ENCODE measurements around the gene SRD5A2.

SRD5A2 gene

DNA sequence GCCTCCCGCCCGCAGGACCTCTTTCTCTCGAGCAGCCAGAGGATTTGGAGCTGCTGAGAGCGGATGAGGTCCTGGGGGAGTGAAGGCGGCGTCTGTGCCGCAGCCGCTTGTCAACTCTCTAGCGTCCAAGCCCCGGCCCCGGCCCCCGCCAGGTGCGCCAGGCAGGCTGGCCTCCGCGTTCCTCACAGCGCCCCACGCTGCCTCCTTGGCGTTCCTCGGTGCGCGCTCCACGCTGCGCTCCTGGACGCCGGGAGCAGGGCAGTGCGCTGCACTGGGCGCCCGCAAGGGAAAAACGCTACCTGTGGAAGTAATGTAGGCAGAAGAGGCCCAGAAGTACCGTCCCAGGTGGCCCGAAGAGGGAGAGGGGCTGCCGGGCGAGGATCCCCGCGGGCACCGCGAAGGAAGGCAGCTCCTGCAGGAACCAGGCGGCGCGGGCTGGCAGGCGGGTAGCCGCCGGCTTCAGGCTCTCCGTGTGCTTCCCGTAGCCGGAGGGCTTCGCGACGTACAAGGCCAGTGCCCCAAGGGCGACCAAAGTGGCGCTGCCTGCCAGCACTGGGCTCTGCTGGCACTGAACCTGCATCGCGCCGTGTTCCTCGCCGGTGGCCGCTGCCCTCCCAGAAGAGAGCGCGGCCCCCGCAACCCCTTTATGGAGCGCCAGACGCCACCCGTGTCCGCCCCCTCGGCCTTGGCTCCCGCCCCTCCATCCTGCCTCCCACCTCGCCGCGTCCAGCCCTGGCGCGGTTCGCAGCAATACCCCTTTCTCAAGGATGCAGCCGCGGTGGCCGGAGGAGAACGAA lies at the start of gene SRD5A2:
TSS of gene SRD5A2 (minus strand) at position 618 of the 797 bp plus-strand sequence. CDS start at position 580, 38 bp downstream.
- no peak for DNase-seq (ENCODE audit: low spot score)

GRCh38 chr2:31606509-31606908 lies 25.8 kb upstream of the SRD5A2 start:
- no peak for DNase-seq (ENCODE audit: low spot score)

DNA sequence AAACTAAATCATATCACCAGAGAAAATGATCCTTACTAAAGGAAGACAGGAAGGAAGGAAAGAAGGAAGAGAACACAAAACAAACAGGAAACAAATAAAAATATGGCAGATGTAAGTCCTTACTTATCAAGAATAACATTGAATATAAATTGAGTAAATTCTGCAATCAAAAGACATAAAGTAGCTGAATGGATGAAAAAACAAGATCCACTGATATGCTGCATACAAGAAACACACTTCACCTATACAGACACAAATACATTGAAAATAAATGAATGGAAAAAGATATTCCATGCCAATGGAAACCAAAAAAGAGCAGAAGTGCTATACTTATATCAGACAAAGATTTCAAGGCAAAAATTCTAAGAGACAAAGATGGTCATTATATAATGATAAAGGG lies 18.0 kb upstream of the SRD5A2 start:
- DNase-seq (ENCODE audit: low spot score) = no peak

DNA sequence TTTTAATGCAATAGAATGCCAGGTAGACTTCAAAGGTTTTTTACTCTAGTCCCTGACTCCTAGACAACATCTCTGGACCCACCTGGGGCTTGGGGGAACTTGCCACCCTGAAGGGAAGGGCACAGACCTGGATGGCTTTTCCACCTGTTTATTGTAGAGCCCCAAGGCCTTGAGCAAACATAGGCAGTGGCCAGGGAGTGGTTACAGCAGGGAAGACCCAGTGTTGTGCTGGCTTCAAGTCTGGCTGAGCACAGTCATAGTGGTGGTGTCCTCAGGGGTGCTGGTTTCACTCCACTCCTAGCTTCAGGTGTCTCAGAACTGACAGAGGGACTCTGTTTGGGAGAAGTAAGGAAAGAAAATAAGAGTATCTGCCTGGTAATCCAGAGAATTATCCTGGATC lies 5.5 kb upstream of the SRD5A2 start:
- no peak for DNase-seq (ENCODE audit: low spot score)

- DNase-seq (ENCODE audit: low spot score) = no peak
Measured at GRCh38 chr2:31581124-31581795, 522 bp upstream of the SRD5A2 start.

GRCh38 chr2:31579996-31580320 lies 780 bp downstream of the SRD5A2 start:
- no peak for DNase-seq (ENCODE audit: low spot score)

GRCh38 chr2:31578316-31578715 lies 2.4 kb downstream of the SRD5A2 start:
- DNase-seq (ENCODE audit: low spot score) = no peak

GRCh38 chr2:31577143-31577542 lies 3.6 kb downstream of the SRD5A2 start:
- DNase-seq (ENCODE audit: low spot score) = no peak

GRCh38 chr2:31568585-31569201 lies 12.0 kb downstream of the SRD5A2 start:
- DNase-seq (ENCODE audit: low spot score) = no peak

- DNase-seq (ENCODE audit: low spot score) = no peak
Measured at GRCh38 chr2:31567679-31568078, 13.1 kb downstream of the SRD5A2 start.

DNA sequence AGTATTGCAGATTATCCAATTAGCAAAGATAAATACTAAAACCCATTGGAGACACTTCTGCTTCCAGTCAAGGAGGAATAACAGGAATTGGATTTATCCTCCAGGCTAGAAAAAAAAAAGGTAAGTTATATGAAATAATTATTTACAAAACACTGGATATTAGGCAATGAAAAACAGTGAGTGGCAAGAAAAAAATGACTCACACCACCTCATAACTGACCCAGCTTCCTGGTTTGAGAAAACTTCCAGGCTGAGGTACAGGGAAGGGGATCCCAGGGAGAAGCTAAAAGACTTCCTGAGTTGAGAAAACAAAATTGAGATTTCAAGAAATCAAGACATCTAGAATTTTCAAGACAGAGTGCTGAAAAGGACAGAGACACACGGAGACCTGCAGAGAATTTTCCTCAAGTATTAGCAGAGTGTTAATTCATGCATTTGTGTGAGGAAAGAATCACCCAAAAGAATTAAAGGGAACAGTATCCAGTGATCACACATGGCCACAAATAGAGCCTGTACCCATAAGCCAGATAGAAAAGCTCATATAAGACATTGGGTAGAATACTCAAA lies 17.4 kb downstream of the SRD5A2 start:
- DNase-seq (ENCODE audit: low spot score) = no peak

GRCh38 chr2:31561823-31562222 lies 18.9 kb downstream of the SRD5A2 start:
- no peak for DNase-seq (ENCODE audit: low spot score)

GRCh38 chr2:31558401-31559295 lies 22.1 kb downstream of the SRD5A2 start:
- DNase-seq (ENCODE audit: low spot score) = no peak

DNA sequence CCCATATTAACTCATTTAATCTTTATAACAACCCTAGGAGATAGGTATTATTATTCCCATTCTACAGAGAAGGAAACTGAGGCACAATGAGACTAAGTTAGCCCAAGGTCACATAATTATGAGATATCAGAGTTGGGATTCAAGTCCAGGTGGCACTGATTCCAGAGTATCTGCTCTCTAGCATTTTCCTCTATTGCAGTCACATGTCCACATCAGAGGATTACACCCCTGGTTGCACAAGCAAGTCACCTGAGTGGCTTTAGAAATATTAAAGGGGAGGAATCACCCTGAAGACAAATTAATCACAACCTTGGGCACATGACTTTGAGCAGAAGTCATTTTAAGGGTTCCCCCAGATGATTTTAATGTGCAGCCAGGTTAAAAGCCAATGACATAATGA lies 23.8 kb downstream of the SRD5A2 start:
- DNase-seq (ENCODE audit: low spot score) = no peak

DNA sequence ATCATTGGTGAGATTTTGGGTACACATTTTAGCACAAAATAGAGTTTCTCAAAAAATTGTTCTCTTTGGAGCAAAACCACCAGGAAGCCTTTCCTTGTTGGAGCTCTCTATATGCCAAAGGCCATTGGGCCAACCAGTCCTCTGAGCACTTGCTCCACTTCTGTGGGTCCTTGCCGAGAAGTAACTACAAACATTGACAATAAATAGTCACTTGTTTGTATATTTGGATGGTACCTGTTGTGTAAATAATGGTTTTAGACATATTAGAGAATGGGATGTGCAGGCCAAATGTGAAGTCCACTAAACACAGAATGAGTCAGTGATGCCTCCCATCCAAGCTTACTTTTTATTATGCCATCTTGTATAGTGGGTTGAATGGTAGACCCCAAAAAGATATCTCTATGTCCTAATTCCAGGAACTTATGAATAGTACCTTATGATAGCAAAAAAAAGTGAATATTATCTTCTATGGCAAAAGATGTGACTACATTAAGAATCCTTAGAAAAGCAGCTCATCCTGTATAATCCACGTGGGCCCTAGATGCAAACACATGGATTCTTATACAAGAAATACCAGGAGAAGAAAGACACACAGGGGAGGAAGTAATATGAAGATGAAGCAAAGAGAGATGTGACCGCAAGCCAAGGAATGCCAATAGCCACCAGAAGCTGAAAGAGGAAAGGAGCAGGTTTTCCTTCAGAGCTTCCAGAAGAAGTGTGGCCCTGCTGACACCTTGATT lies 24.6 kb downstream of the SRD5A2 start:
- no peak for DNase-seq (ENCODE audit: low spot score)

GRCh38 chr2:31553362-31553761 lies 27.4 kb downstream of the SRD5A2 start:
- DNase-seq (ENCODE audit: low spot score) = no peak

GRCh38 chr2:31547485-31547884 lies 33.3 kb downstream of the SRD5A2 start:
- DNase-seq (ENCODE audit: low spot score) = no peak

DNA sequence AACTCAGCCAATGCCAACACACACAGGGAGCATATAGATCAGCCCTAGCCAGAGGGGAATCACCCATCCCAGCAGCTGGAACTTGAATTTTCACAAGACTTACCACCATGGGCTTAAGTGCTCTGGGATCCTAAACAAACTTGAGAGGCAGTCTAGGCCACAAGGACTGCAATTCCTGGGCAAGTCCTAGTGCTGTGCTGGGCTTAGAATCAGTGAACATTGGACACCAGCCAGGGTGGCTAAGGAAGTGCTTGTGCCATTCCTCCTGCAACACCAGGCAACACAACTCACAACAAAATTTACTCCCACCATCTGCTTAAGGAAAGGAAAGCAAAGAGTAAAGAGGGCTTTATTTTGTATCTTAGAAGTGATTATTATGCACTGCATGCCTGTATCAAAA lies 38.9 kb downstream of the SRD5A2 start:
- DNase-seq (ENCODE audit: low spot score) = no peak

GRCh38 chr2:31539505-31539904 lies 41.2 kb downstream of the SRD5A2 start:
- no peak for DNase-seq (ENCODE audit: low spot score)

DNA sequence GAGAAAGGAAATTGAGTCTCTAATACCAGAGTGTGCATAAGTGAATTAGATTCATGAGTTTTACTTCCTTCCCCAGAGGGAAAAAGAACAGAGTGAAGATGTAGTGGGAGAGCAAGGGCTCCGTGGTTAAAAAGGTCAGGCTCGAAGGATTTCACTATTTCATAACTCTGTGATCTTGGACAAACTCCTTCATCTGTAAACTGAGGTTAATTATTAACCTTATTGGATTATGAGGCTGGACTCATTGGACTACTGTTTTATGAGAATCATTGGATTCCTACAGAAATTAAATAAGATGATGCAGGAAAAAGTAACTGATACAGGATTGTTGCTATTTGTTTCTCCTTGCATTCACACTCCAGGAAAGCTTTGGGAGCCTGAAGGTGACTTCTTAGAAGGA lies 45.0 kb downstream of the SRD5A2 start:
- DNase-seq (ENCODE audit: low spot score) = no peak

DNA sequence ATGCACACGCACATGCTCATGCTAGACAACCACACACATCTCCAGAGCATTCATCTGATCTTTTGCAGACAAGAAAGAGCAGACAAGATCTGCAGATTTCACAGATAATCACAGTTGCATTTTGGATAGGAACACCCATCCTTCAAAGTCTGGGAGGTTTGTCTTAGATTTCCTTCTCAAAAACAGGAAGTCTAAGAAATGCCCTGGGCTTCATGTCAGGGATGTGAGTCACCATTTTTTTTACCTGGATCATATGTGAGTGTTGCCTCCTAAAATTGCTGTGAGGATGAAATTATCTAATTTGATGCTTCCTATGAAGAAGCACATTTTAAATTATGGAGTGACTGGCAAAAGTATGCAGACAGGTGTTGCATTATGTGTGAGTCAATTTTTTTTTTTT lies 46.1 kb downstream of the SRD5A2 start:
- no peak for DNase-seq (ENCODE audit: low spot score)
